Keratinocyte (primary cell): ENCODE measurements around the gene GPATCH1. TPM values are rescaled to one million over a fixed set of nuclear protein-coding genes. Genes with fewer than 3 reads are reported as not detected.
"Not testable (repeated sequence)": the region's sequence is repeated elsewhere in the genome, so short reads cannot be mapped to it uniquely, and the experiment has no call there.

ENCODE experiments used
- DNase-seq: peaks from one replicate; pipeline ENCODE4 v3.0.0-alpha.2; 2011; ENCODE audit warnings: low read depth, missing footprints, low spot score
- FAIRE-seq: peaks from 2 replicates; lab custom pipeline; 2011; peaks lifted over from hg19 to GRCh38; lab: Jason Lieb, UNC
- H2AFZ ChIP-seq: 2 replicates; pipeline ENCODE4 v1.6.0; 2012; ENCODE audit warnings: low read length, control low read depth, inconsistent platforms; ENCODE audit not compliant: control insufficient read depth
- H3K27ac ChIP-seq: 2 replicates; pipeline ENCODE4 v1.5.1; 2011; ENCODE audit warnings: low read length; ENCODE audit not compliant: control insufficient read depth, insufficient read depth
- H3K27me3 ChIP-seq: 3 replicates; pipeline ENCODE4 v1.6.0; 2011; ENCODE audit warnings: low read length; ENCODE audit not compliant: control insufficient read depth, insufficient read depth; ENCODE audit errors: extremely low read depth
- H3K36me3 ChIP-seq, 2 experiments: 2 replicates in 1 of 2; 3 replicates in 1 of 2; pipeline ENCODE4 v1.5.1; 2011; ENCODE audit warnings: low read length in 2 of 2, mild to moderate bottlenecking in 1 of 2; ENCODE audit not compliant: control insufficient read depth in 2 of 2, insufficient read depth in 2 of 2; ENCODE audit errors: extremely low read depth in 1 of 2
- H3K4me1 ChIP-seq: 3 replicates; pipeline ENCODE4 v1.5.1; 2011; ENCODE audit warnings: low read length; ENCODE audit not compliant: control insufficient read depth, insufficient read depth; ENCODE audit errors: extremely low read depth
- H3K4me2 ChIP-seq: 3 replicates; pipeline ENCODE4 v1.6.0; 2011; ENCODE audit warnings: low read depth, low read length; ENCODE audit not compliant: control insufficient read depth, insufficient read depth; ENCODE audit errors: extremely low read depth
- H3K4me3 ChIP-seq, 3 experiments: fragments of 200-600 bp in 1 of 3; sonication (generic) in 1 of 3; 2 replicates in 2 of 3; 3 replicates in 1 of 3; pipeline ENCODE4 v1.5.1; 2011 to 2016; ENCODE audit warnings: low read length in 3 of 3, mild to moderate bottlenecking in 3 of 3, control low read depth in 2 of 3, inconsistent platforms in 1 of 3, low read depth in 1 of 3, mixed read lengths in 1 of 3, mixed run types in 1 of 3, moderate library complexity in 1 of 3; ENCODE audit not compliant: control insufficient read depth in 2 of 3, insufficient read depth in 2 of 3; ENCODE audit errors: extremely low read depth in 1 of 3
- H3K79me2 ChIP-seq: 2 replicates; pipeline ENCODE4 v1.6.0; 2012; ENCODE audit warnings: low read length; ENCODE audit not compliant: control insufficient read depth, insufficient read depth
- H3K9ac ChIP-seq: 3 replicates; pipeline ENCODE4 v1.6.0; 2011; ENCODE audit warnings: low read length; ENCODE audit not compliant: control insufficient read depth, insufficient read depth; ENCODE audit errors: extremely low read depth
- H3K9me1 ChIP-seq: 3 replicates; pipeline ENCODE4 v1.6.0; 2011; ENCODE audit warnings: low read length; ENCODE audit not compliant: control insufficient read depth, insufficient read depth; ENCODE audit errors: extremely low read depth
- H3K9me3 ChIP-seq: 2 replicates; pipeline ENCODE4 v1.5.1; 2012; ENCODE audit warnings: low read depth, low read length; ENCODE audit not compliant: control insufficient read depth
- H4K20me1 ChIP-seq: 3 replicates; pipeline ENCODE4 v1.6.0; 2011; ENCODE audit warnings: low read length; ENCODE audit not compliant: control insufficient read depth, insufficient read depth; ENCODE audit errors: extremely low read depth
- EZH2 ChIP-seq: IDR thresholded peaks from one replicate; pipeline ENCODE4 v1.6.1; 2012; ENCODE audit warnings: inconsistent platforms, mild to moderate bottlenecking, low read length, moderate library complexity
- dilution Hi-C: fragments of 300-500 bp; cut with MboI; formaldehyde crosslinking; loops from one replicate; pipeline ENCODE4 v1.7.0; 2020; ENCODE audit warnings: low sequenced_read_pairs; ENCODE audit not compliant: extremely low pct_ligation_motif_present
- polyA plus RNA-seq, 5 experiments: library from polyadenylated mRNA; depleted of rRNA in 3 of 5; stranded (reverse) in 3 of 5; stranded (forward) in 1 of 5; unstranded in 1 of 5; fragments of >200 nt; gene quantifications; 1 replicate in 1 of 5; 2 replicates in 3 of 5; 3 replicates in 1 of 5; pipeline versions ENCODE4 v1.2.1 to v1.2.3, GENCODE V29; 2011 to 2012; ENCODE audit warnings: missing spikeins in 2 of 5, low read depth in 1 of 5, low replicate concordance in 1 of 5
- TF ChIP-seq, protein P1 (sequence below), 3 experiments: IDR thresholded peaks in 1 of 3; conservative IDR thresholded peaks in 1 of 3; optimal IDR thresholded peaks in 1 of 3; 2 replicates in 2 of 3; 3 replicates in 1 of 3; pipeline versions ENCODE3 to v1.5.1; 2011; ENCODE audit warnings: low read length in 3 of 3, mild to moderate bottlenecking in 3 of 3, moderate library complexity in 2 of 3, control low read depth in 1 of 3, inconsistent platforms in 1 of 3; ENCODE audit not compliant: insufficient read depth in 2 of 3; ENCODE audit errors: extremely low read depth in 1 of 3

GPATCH1 gene
- polyA plus RNA-seq, 1 donor (not counting 4 experiments of a cell fraction or from before 2014, with no cell fraction given) = 5.8 TPM

DNA sequence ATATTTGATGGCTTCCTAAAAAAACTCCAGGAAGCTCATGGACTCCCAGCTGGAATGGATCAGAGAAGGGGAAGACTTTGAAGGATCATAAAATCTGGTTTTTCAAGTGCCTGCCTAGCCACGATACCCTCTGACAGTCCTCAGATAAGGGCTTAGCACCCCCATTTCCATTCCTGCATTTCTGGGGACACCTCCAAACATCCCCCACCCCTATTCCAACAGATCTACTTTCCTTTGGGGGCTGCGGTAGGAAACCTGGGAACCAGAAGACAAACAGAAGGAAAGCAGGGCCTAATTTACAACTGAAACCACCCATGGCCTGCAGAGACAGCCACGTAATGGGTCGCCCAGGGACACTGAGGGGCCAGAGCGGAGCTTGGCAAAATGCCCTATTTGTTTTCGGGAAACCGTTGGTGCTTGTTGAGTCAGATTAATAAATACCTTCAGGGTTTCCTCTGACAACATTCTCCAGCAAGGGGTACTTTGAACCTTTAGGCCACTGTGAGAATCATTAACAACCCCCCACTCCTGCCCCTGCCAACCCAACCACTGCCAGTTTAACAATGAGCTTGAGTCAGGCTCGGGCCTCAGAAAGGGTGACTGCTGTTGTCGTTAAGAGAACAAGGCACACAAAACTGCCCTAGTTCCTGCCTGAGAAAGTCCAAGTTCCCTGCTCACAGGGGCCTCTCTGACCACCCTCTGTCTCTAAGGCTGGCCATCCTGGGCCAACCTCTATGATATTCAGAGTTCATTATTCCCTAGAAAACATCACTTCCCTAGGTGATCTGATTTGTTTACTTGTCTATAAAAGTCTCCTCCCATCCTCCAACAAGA, 39.8 kb upstream of the GPATCH1 start:
- Histone ChIP-seq H3K9me1 (no peaks in the 10 kb centered on the region), H3K4me1 (peaks cover 4% of the 10 kb centered on the region), H3K27me3 (no peaks in the 10 kb centered on the region), H3K9ac (no peak overlapping the region), H3K4me2 (no peak overlapping the region), H3K36me3 (peaks cover 2 to 3% of the 10 kb centered on the region in 2 experiments), H4K20me1 (no peaks in the 10 kb centered on the region), H2AFZ (no peak overlapping the region), H3K27ac (no peak overlapping the region), H3K79me2 (peaks cover 3% of the 10 kb centered on the region), H3K9me3 (no peaks in the 10 kb centered on the region), H3K4me3 (no peak overlapping the region)
- FAIRE-seq (no peak), DNase-seq (no peak)
- dilution Hi-C loops = no loop called here
- TF ChIP-seq EZH2 = no peak
- TF ChIP-seq, protein P1, sequence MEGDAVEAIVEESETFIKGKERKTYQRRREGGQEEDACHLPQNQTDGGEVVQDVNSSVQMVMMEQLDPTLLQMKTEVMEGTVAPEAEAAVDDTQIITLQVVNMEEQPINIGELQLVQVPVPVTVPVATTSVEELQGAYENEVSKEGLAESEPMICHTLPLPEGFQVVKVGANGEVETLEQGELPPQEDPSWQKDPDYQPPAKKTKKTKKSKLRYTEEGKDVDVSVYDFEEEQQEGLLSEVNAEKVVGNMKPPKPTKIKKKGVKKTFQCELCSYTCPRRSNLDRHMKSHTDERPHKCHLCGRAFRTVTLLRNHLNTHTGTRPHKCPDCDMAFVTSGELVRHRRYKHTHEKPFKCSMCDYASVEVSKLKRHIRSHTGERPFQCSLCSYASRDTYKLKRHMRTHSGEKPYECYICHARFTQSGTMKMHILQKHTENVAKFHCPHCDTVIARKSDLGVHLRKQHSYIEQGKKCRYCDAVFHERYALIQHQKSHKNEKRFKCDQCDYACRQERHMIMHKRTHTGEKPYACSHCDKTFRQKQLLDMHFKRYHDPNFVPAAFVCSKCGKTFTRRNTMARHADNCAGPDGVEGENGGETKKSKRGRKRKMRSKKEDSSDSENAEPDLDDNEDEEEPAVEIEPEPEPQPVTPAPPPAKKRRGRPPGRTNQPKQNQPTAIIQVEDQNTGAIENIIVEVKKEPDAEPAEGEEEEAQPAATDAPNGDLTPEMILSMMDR (optimal IDR thresholded peaks at IDR 0.05 in 1 of 3, IDR thresholded peaks at IDR 0.05 in 1 of 3, conservative IDR thresholded peaks at IDR 0.05 in 1 of 3; ENCODE audit: extremely low read depth in 1 of 3, insufficient read depth in 2 of 3, low read length in 3 of 3) = no peak

DNA sequence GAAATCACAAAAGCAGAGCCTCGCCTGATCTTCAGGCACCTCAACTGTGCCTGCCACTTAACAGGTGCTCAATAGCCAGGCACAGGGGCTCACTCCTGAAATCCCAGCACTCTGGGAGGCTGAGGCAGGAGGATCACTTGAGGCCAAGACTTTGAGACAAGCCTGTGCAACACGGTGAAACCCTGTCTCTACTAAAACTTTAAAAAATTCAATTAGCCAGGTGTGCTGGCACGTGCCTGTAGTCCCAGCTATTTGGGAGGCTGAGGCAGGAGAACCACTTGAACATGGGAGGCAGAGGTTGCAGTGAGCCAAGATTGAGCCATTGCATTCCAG, 39.2 kb upstream of the GPATCH1 start:
- H3K27me3 ChIP-seq, H4K20me1 ChIP-seq, H3K4me3 ChIP-seq, H2AFZ ChIP-seq, H3K9me3 ChIP-seq, H3K9me1 ChIP-seq, FAIRE-seq, H3K4me1 ChIP-seq, dilution Hi-C loops, H3K9ac ChIP-seq, H3K36me3 ChIP-seq, H3K79me2 ChIP-seq, DNase-seq, H3K27ac ChIP-seq, H3K4me2 ChIP-seq: not testable (repeated sequence)
